K562 (cell line): ENCODE results near the gene ESPN. TPM values are rescaled to one million over a fixed set of nuclear protein-coding genes. Genes with fewer than 3 reads are reported as not detected.

Experiments
- BCOR ChIP-seq: fragments of 450-650 bp; IDR thresholded peaks from 2 replicates; pipeline ENCODE4 v1.6.1; 2016
- CBFA2T2 ChIP-seq: fragments of 450-650 bp; conservative IDR thresholded peaks from 2 replicates; pipeline ENCODE4 v1.6.1; 2017; ENCODE audit warnings: mild to moderate bottlenecking
- CBX3 ChIP-seq, 2 experiments: IDR thresholded peaks; 1 replicate in 1 of 2; 2 replicates in 1 of 2; pipeline ENCODE4 v1.6.1; 2012; ENCODE audit warnings: inconsistent platforms in 2 of 2, low read length in 2 of 2, borderline replicate concordance in 1 of 2, control low read depth in 1 of 2
- DIDO1 ChIP-seq: fragments of 450-650 bp; IDR thresholded peaks from 2 replicates; pipeline ENCODE4 v1.6.1; 2016; ENCODE audit warnings: low read depth, missing biosample characterization, missing genetic modification characterization
- ESRRB ChIP-seq: fragments of 250-450 bp; sonication (Bioruptor Pico); IDR thresholded peaks from 2 replicates; pipeline ENCODE4 v1.5.0; 2020; ENCODE audit warnings: mild to moderate bottlenecking, moderate library complexity, borderline replicate concordance
- FOXK1 ChIP-seq: sonication (generic); formaldehyde crosslinking; IDR thresholded peaks from 2 replicates; pipeline ENCODE4 v1.8.0; 2022; ENCODE audit warnings: missing genetic modification reagents, mild to moderate bottlenecking, borderline replicate concordance
- MEIS2 ChIP-seq: fragments of 450-650 bp; IDR thresholded peaks from 2 replicates; pipeline ENCODE4 v1.6.1; 2014; ENCODE audit warnings: mild to moderate bottlenecking; ENCODE audit not compliant: partially characterized antibody
- MYNN ChIP-seq, 2 experiments: sonication (generic); formaldehyde crosslinking in 1 of 2; IDR thresholded peaks; 2 replicates each; pipeline versions ENCODE4 v1.5.0 to v1.6.1; 2016 to 2020; ENCODE audit warnings: antibody characterized with exemption in 1 of 2, missing genetic modification reagents in 1 of 2
- NFE2 ChIP-seq: IDR thresholded peaks from 2 replicates; pipeline ENCODE4 v1.6.1; 2014; ENCODE audit warnings: antibody characterized with exemption, low read depth
- NFXL1 ChIP-seq: fragments of 450-650 bp; formaldehyde crosslinking; IDR thresholded peaks from 2 replicates; pipeline ENCODE4 v1.4.0; 2021; ENCODE audit warnings: mild to moderate bottlenecking
- PHF20 ChIP-seq: fragments of 450-650 bp; IDR thresholded peaks from 2 replicates; pipeline ENCODE4 v1.6.1; 2018; ENCODE audit not compliant: partially characterized antibody
- POLR2AphosphoS5 ChIP-seq: IDR thresholded peaks from 2 replicates; pipeline ENCODE4 v1.6.1; 2011; ENCODE audit warnings: mild to moderate bottlenecking, low read depth, low read length, moderate library complexity; ENCODE audit not compliant: control insufficient read depth, insufficient read depth
- RAD51 ChIP-seq: fragments of 450-650 bp; IDR thresholded peaks from 2 replicates; pipeline ENCODE4 v1.7.1; 2016; ENCODE audit warnings: low read depth, mild to moderate bottlenecking, borderline replicate concordance
- RBM14 ChIP-seq: fragments of 200-400 bp; formaldehyde crosslinking; IDR thresholded peaks from 2 replicates; pipeline ENCODE4 v1.6.1; 2018; ENCODE audit warnings: low read depth, mild to moderate bottlenecking, low read length, moderate library complexity, borderline replicate concordance; ENCODE audit not compliant: insufficient read depth
- RHOXF2B ChIP-seq: fragments of 250-450 bp; sonication (Bioruptor Pico); conservative IDR thresholded peaks from 2 replicates; pipeline ENCODE4 v1.5.1; 2021
- SREBF2 ChIP-seq: sonication (generic); formaldehyde crosslinking; IDR thresholded peaks from 2 replicates; pipeline ENCODE4 v1.4.0; 2020; ENCODE audit warnings: mild to moderate bottlenecking, missing genetic modification reagents
- TRIM24 ChIP-seq, 2 experiments: fragments of 450-650 bp; IDR thresholded peaks; 2 replicates each; pipeline ENCODE4 v1.6.1; 2016
- ZNF263 ChIP-seq: sonication (generic); formaldehyde crosslinking; IDR thresholded peaks from 2 replicates; pipeline ENCODE4 v1.8.0; 2022; ENCODE audit warnings: mild to moderate bottlenecking, missing genetic modification reagents, borderline replicate concordance
- ZNF668 ChIP-seq: fragments of 250-450 bp; sonication (Bioruptor Pico); IDR thresholded peaks from 2 replicates; pipeline ENCODE4 v1.8.0; 2022; ENCODE audit warnings: mild to moderate bottlenecking, inconsistent platforms
- ZNF717 ChIP-seq: fragments of 250-450 bp; sonication (Bioruptor Pico); IDR thresholded peaks from 2 replicates; pipeline ENCODE4 v1.5.0; 2021
- polyA plus RNA-seq, 8 experiments: library from polyadenylated mRNA; depleted of rRNA in 4 of 8; stranded (reverse) in 5 of 8; unstranded in 3 of 8; fragments of >200 nt; fragmentation: Nextera tagmentation in 2 of 8; fragmentation: Illumina TruSeq in 1 of 8; extraction: Ambion mirVana in 2 of 8; extraction: Trizol in 1 of 8; gene quantifications; 2 replicates each; pipeline versions ENCODE4 v1.2.1 to v1.2.3, GENCODE V29; 2011 to 2014; ENCODE audit warnings: inconsistent platforms in 1 of 8, missing spikeins in 1 of 8
- total RNA-seq, 7 experiments: library from RNA; depleted of rRNA in 6 of 7; stranded (reverse); fragments of >200 nt in 6 of 7; fragmentation: Illumina TruSeq in 2 of 7; extraction: Trizol in 2 of 7; gene quantifications; 2 replicates each; pipeline versions ENCODE4 v1.2.1 to v1.2.3, GENCODE V29; 2011 to 2021; ENCODE audit warnings: low replicate concordance in 1 of 7
- TF ChIP-seq, protein P1 (sequence below): sonication (generic); formaldehyde crosslinking; IDR thresholded peaks from 2 replicates; pipeline ENCODE4 v1.9.0; 2022; ENCODE audit warnings: mild to moderate bottlenecking, missing genetic modification reagents
- TF ChIP-seq, protein P2 (sequence below): fragments of 250-450 bp; sonication (Bioruptor Pico); IDR thresholded peaks from 2 replicates; pipeline ENCODE4 v1.5.0; 2021
- TF ChIP-seq, protein P3 (sequence below): fragments of 250-450 bp; sonication (Bioruptor Pico); IDR thresholded peaks from 2 replicates; pipeline ENCODE4 v1.8.0; 2022; ENCODE audit warnings: inconsistent platforms
- TF ChIP-seq, protein P4 (sequence below): sonication (generic); formaldehyde crosslinking; IDR thresholded peaks from 2 replicates; pipeline ENCODE4 v1.8.1; 2023; ENCODE audit warnings: mild to moderate bottlenecking, missing genetic modification reagents

ESPN gene
- total and polyA plus RNA-seq, 9 of the 15 experiments (the other 6 are each of a cell fraction or from before 2014, with no cell fraction given), result 0.07 to 1.2 (median 0.45) TPM; not detected in 3

DNA sequence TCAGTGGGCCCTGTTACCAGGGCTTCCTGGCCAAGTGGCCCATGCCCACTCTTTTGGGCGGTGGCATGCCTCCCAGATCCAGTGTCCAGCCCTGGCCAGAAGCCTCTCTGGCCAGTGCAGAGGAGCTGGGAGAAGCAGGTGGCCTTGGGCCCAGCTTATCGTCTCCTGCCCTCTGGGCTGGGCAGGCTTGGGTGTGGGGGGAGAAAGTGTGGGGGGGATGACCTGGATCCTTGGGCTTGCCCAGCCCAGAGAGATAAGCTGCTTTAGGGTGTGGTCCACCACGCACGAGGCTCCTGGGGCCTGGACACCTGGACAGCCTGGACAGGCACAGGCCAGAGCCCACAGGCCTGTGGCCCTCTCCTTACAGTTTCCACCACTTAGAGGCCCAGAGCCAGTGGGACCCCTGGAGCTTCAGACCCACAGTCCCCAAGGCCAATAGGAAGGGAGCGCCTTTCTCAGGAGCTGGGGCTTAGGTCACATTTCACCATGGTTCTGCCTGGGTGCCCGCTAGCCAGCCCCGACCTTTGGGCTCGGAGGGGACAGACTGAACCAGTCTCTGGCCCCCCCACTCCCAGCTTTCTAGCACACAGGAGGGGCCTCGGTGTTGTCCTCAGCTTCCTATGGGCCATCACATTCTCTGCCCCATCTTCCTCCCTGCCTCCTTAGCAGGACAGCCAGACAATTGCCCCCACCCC, 1.8 kb downstream of the ESPN start (continued):
- TF ChIP-seq, protein P1, sequence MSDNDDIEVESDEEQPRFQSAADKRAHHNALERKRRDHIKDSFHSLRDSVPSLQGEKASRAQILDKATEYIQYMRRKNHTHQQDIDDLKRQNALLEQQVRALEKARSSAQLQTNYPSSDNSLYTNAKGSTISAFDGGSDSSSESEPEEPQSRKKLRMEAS, result peak; percentile 70
- TF ChIP-seq TRIM24 (IDR thresholded peaks at IDR 0.05) (peak; percentile 72 to 84; a peak in 3 of 4 replicates), RHOXF2B (no peak), NFXL1 (CRISPR knock-in tag) (no peak), MYNN (IDR thresholded peaks at IDR 0.05) (peak; percentile 80; the same call in 1 of the 2 replicates), MYNN (CRISPR knock-in tag; IDR thresholded peaks at IDR 0.05) (no peak), CBX3 (IDR thresholded peaks at IDR 0.05; ENCODE audit: borderline replicate concordance in 1 of 2, low read length in 2 of 2) (no peak), BCOR (peak; percentile 70), SREBF2 (CRISPR knock-in tag) (no peak), ESRRB (no peak), DIDO1 (tag) (no peak), ZNF263 (CRISPR knock-in tag) (0 out of 2 replicates have a peak, but pooled peaks have one; percentile 22), RAD51 (no peak), ZNF668 (CRISPR knock-in tag) (no peak), NFE2 (no peak), CBFA2T2 (peak; percentile 92), RBM14 (no peak), FOXK1 (CRISPR knock-in tag) (no peak), POLR2AphosphoS5 (peak; percentile 57; the same call in 1 of the 2 replicates), MEIS2 (no peak), PHF20 (no peak), ZNF717 (CRISPR knock-in tag) (no peak)
- TF ChIP-seq, protein P2, sequence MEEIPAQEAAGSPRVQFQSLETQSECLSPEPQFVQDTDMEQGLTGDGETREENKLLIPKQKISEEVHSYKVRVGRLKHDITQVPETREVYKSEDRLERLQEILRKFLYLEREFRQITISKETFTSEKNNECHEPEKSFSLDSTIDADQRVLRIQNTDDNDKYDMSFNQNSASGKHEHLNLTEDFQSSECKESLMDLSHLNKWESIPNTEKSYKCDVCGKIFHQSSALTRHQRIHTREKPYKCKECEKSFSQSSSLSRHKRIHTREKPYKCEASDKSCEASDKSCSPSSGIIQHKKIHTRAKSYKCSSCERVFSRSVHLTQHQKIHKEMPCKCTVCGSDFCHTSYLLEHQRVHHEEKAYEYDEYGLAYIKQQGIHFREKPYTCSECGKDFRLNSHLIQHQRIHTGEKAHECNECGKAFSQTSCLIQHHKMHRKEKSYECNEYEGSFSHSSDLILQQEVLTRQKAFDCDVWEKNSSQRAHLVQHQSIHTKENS (CRISPR knock-in tag), result no peak
- TF ChIP-seq, protein P3, sequence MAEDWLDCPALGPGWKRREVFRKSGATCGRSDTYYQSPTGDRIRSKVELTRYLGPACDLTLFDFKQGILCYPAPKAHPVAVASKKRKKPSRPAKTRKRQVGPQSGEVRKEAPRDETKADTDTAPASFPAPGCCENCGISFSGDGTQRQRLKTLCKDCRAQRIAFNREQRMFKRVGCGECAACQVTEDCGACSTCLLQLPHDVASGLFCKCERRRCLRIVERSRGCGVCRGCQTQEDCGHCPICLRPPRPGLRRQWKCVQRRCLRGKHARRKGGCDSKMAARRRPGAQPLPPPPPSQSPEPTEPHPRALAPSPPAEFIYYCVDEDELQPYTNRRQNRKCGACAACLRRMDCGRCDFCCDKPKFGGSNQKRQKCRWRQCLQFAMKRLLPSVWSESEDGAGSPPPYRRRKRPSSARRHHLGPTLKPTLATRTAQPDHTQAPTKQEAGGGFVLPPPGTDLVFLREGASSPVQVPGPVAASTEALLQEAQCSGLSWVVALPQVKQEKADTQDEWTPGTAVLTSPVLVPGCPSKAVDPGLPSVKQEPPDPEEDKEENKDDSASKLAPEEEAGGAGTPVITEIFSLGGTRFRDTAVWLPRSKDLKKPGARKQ, result no peak
- TF ChIP-seq, protein P4, sequence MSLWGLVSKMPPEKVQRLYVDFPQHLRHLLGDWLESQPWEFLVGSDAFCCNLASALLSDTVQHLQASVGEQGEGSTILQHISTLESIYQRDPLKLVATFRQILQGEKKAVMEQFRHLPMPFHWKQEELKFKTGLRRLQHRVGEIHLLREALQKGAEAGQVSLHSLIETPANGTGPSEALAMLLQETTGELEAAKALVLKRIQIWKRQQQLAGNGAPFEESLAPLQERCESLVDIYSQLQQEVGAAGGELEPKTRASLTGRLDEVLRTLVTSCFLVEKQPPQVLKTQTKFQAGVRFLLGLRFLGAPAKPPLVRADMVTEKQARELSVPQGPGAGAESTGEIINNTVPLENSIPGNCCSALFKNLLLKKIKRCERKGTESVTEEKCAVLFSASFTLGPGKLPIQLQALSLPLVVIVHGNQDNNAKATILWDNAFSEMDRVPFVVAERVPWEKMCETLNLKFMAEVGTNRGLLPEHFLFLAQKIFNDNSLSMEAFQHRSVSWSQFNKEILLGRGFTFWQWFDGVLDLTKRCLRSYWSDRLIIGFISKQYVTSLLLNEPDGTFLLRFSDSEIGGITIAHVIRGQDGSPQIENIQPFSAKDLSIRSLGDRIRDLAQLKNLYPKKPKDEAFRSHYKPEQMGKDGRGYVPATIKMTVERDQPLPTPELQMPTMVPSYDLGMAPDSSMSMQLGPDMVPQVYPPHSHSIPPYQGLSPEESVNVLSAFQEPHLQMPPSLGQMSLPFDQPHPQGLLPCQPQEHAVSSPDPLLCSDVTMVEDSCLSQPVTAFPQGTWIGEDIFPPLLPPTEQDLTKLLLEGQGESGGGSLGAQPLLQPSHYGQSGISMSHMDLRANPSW (CRISPR knock-in tag), result no peak
